Measurements from ENCODE around the gene C4orf17. TPM values are rescaled to one million over a fixed set of nuclear protein-coding genes. Genes with fewer than 3 reads are reported as not detected.

C4orf17 gene
- total RNA-seq, 1 donor from 2014 or later = not detected

- DNase-seq (ENCODE audit: low spot score) = no peak
- Histone ChIP-seq H3K27me3 (no peaks in the 10 kb centered on the region), H3K4me1 (no peaks in the 10 kb centered on the region), H3F3A (ENCODE audit: low read depth) (no peaks in the 10 kb centered on the region), H3K4me3 (no peak overlapping the region), H2AFZ (replicated peaks) (no peak overlapping the region), H4K20me1 (ENCODE audit: low read depth) (no peaks in the 10 kb centered on the region), H3K9ac (no peak overlapping the region), H3K27ac (no peak overlapping the region), H3K9me3 (ENCODE audit: low read depth) (no peaks in the 10 kb centered on the region), H3K4me2 (no peak overlapping the region), H3K36me3 (no peaks in the 10 kb centered on the region), H3K79me2 (ENCODE audit: low read depth) (no peaks in the 10 kb centered on the region)
- no peak for TF ChIP-seq EZH2phosphoT487 (IDR thresholded peaks at IDR 0.05)
- no peak for TF ChIP-seq CTCF (IDR thresholded peaks at IDR 0.05)
- TF ChIP-seq EZH2 (IDR thresholded peaks at IDR 0.05) = no peak
- no peaks in the 10 kb centered on the region for H3K36me3 Mint-ChIP-seq
- no peaks in the 10 kb centered on the region for H3K27me3 Mint-ChIP-seq (ENCODE audit: insufficient read depth, low read depth)
- H3K4me3 Mint-ChIP-seq = no peak overlapping the region
- no peak overlapping the region for H3K27ac Mint-ChIP-seq
- no peaks in the 10 kb centered on the region for H3K4me1 Mint-ChIP-seq
- H3K9me3 Mint-ChIP-seq = peaks cover 2% of the 10 kb centered on the region
These were observed 5.9 kb upstream of the C4orf17 start for GRCh38 chr4:99504804-99505502.

DNA sequence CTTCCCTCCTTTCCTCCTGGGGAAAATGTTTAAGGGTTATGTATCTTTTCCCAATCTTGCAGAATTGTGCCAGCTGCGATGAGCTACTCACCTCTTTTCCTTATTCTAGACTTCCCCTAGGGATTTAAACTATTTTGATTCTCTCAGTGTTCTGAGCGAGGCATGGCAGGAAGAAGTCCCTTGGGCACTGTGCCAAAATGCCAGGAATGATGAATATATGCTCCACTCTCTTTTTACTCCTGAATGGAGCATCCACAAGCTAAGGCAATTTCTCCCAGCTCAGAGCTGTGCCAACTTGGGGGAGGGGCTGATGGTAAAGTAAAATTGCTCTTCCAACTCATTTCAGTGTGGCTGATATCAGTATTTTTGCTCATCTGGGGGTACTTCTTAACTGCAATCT, 4.0 kb upstream of the C4orf17 start:
- H3K79me2 ChIP-seq (ENCODE audit: low read depth) = no peaks in the 10 kb centered on the region
- no peaks in the 10 kb centered on the region for H3K4me1 ChIP-seq
- H3K9me3 ChIP-seq (ENCODE audit: low read depth) = no peaks in the 10 kb centered on the region
- Mint-ChIP-seq H3K4me3 (no peak overlapping the region), H3K27ac (no peak overlapping the region), H3K9me3 (peaks cover 2% of the 10 kb centered on the region), H3K4me1 (no peaks in the 10 kb centered on the region), H3K27me3 (ENCODE audit: insufficient read depth, low read depth) (no peaks in the 10 kb centered on the region), H3K36me3 (no peaks in the 10 kb centered on the region)
- H3K4me2 ChIP-seq = no peak overlapping the region
- TF ChIP-seq CTCF (IDR thresholded peaks at IDR 0.05) = no peak
- no peak for TF ChIP-seq EZH2 (IDR thresholded peaks at IDR 0.05)
- TF ChIP-seq EZH2phosphoT487 (IDR thresholded peaks at IDR 0.05) = no peak
- DNase-seq (ENCODE audit: low spot score) = no peak
- H3F3A ChIP-seq (ENCODE audit: low read depth) = no peaks in the 10 kb centered on the region
- no peaks in the 10 kb centered on the region for H3K36me3 ChIP-seq
- no peaks in the 10 kb centered on the region for H4K20me1 ChIP-seq (ENCODE audit: low read depth)
- H2AFZ ChIP-seq (replicated peaks) = no peak overlapping the region
- no peak overlapping the region for H3K4me3 ChIP-seq
- no peak overlapping the region for H3K9ac ChIP-seq
- no peaks in the 10 kb centered on the region for H3K27me3 ChIP-seq
- H3K27ac ChIP-seq = no peak overlapping the region

DNA sequence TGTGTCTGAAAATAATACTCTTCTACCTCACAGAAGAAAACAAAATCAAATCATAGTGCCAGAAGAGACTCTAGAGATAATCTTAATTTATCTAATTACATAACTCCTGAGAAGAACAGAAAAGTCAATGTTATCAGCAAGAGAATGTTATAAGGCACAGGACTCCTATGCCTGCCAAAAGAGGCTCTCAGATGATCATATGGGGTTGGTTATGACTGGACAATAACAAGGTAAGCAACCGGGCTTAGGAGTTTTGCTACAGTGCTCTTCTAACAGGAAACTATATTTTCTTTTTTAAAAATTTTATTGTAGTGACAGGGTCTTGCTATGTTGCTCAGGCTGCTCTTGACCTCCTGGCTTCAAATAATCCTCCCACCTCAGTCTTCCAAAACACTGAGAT, 3.5 kb upstream of the C4orf17 start:
- H3K9me3 Mint-ChIP-seq = peaks cover 2% of the 10 kb centered on the region
- no peaks in the 10 kb centered on the region for H3K4me1 ChIP-seq

More for the DNA sequence above, 3.5 kb upstream of the C4orf17 start:
- H3K9ac ChIP-seq = no peak overlapping the region
- no peak for DNase-seq (ENCODE audit: low spot score)
- Mint-ChIP-seq H3K27ac (no peak overlapping the region), H3K4me1 (no peaks in the 10 kb centered on the region), H3K27me3 (ENCODE audit: insufficient read depth, low read depth) (no peaks in the 10 kb centered on the region), H3K36me3 (no peaks in the 10 kb centered on the region), H3K4me3 (no peak overlapping the region)
- H3K79me2 ChIP-seq (ENCODE audit: low read depth) = no peaks in the 10 kb centered on the region
- H3K36me3 ChIP-seq = no peaks in the 10 kb centered on the region
- no peaks in the 10 kb centered on the region for H4K20me1 ChIP-seq (ENCODE audit: low read depth)
- no peaks in the 10 kb centered on the region for H3K9me3 ChIP-seq (ENCODE audit: low read depth)
- no peaks in the 10 kb centered on the region for H3F3A ChIP-seq (ENCODE audit: low read depth)
- no peak overlapping the region for H3K27ac ChIP-seq
- no peak for TF ChIP-seq CTCF (IDR thresholded peaks at IDR 0.05)
- no peak for TF ChIP-seq EZH2 (IDR thresholded peaks at IDR 0.05)
- no peak for TF ChIP-seq EZH2phosphoT487 (IDR thresholded peaks at IDR 0.05)
- no peak overlapping the region for H3K4me2 ChIP-seq
- H2AFZ ChIP-seq (replicated peaks) = no peak overlapping the region
- no peaks in the 10 kb centered on the region for H3K27me3 ChIP-seq
- H3K4me3 ChIP-seq = no peak overlapping the region

Measured in neural progenitor cell (in vitro differentiated cells).